Keratinocyte (primary cell): ENCODE results near the gene RERG. TPM values are rescaled to one million over a fixed set of nuclear protein-coding genes. Genes with fewer than 3 reads are reported as not detected.

ENCODE experiments used
- DNase-seq: peaks from one replicate; pipeline ENCODE4 v3.0.0-alpha.2; 2011; ENCODE audit warnings: low read depth, missing footprints, low spot score
- FAIRE-seq: peaks from 2 replicates; lab custom pipeline; 2011; peaks lifted over from hg19 to GRCh38; lab: Jason Lieb, UNC
- H2AFZ ChIP-seq: 2 replicates; pipeline ENCODE4 v1.6.0; 2012; ENCODE audit warnings: low read length, control low read depth, inconsistent platforms; ENCODE audit not compliant: control insufficient read depth
- H3K27ac ChIP-seq: 2 replicates; pipeline ENCODE4 v1.5.1; 2011; ENCODE audit warnings: low read length; ENCODE audit not compliant: control insufficient read depth, insufficient read depth
- H3K27me3 ChIP-seq: 3 replicates; pipeline ENCODE4 v1.6.0; 2011; ENCODE audit warnings: low read length; ENCODE audit not compliant: control insufficient read depth, insufficient read depth; ENCODE audit errors: extremely low read depth
- H3K36me3 ChIP-seq, 2 experiments: 2 replicates in 1 of 2; 3 replicates in 1 of 2; pipeline ENCODE4 v1.5.1; 2011; ENCODE audit warnings: low read length in 2 of 2, mild to moderate bottlenecking in 1 of 2; ENCODE audit not compliant: control insufficient read depth in 2 of 2, insufficient read depth in 2 of 2; ENCODE audit errors: extremely low read depth in 1 of 2
- H3K4me1 ChIP-seq: 3 replicates; pipeline ENCODE4 v1.5.1; 2011; ENCODE audit warnings: low read length; ENCODE audit not compliant: control insufficient read depth, insufficient read depth; ENCODE audit errors: extremely low read depth
- H3K4me2 ChIP-seq: 3 replicates; pipeline ENCODE4 v1.6.0; 2011; ENCODE audit warnings: low read depth, low read length; ENCODE audit not compliant: control insufficient read depth, insufficient read depth; ENCODE audit errors: extremely low read depth
- H3K4me3 ChIP-seq, 3 experiments: fragments of 200-600 bp in 1 of 3; sonication (generic) in 1 of 3; 2 replicates in 2 of 3; 3 replicates in 1 of 3; pipeline ENCODE4 v1.5.1; 2011 to 2016; ENCODE audit warnings: low read length in 3 of 3, mild to moderate bottlenecking in 3 of 3, control low read depth in 2 of 3, inconsistent platforms in 1 of 3, low read depth in 1 of 3, mixed read lengths in 1 of 3, mixed run types in 1 of 3, moderate library complexity in 1 of 3; ENCODE audit not compliant: control insufficient read depth in 2 of 3, insufficient read depth in 2 of 3; ENCODE audit errors: extremely low read depth in 1 of 3
- H3K79me2 ChIP-seq: 2 replicates; pipeline ENCODE4 v1.6.0; 2012; ENCODE audit warnings: low read length; ENCODE audit not compliant: control insufficient read depth, insufficient read depth
- H3K9ac ChIP-seq: 3 replicates; pipeline ENCODE4 v1.6.0; 2011; ENCODE audit warnings: low read length; ENCODE audit not compliant: control insufficient read depth, insufficient read depth; ENCODE audit errors: extremely low read depth
- H3K9me1 ChIP-seq: 3 replicates; pipeline ENCODE4 v1.6.0; 2011; ENCODE audit warnings: low read length; ENCODE audit not compliant: control insufficient read depth, insufficient read depth; ENCODE audit errors: extremely low read depth
- H3K9me3 ChIP-seq: 2 replicates; pipeline ENCODE4 v1.5.1; 2012; ENCODE audit warnings: low read depth, low read length; ENCODE audit not compliant: control insufficient read depth
- H4K20me1 ChIP-seq: 3 replicates; pipeline ENCODE4 v1.6.0; 2011; ENCODE audit warnings: low read length; ENCODE audit not compliant: control insufficient read depth, insufficient read depth; ENCODE audit errors: extremely low read depth
- CTCF ChIP-seq, 3 experiments: IDR thresholded peaks in 1 of 3; conservative IDR thresholded peaks in 1 of 3; optimal IDR thresholded peaks in 1 of 3; 2 replicates in 2 of 3; 3 replicates in 1 of 3; pipeline versions ENCODE3 to v1.5.1; 2011; ENCODE audit warnings: low read length in 3 of 3, mild to moderate bottlenecking in 3 of 3, moderate library complexity in 2 of 3, control low read depth in 1 of 3, inconsistent platforms in 1 of 3; ENCODE audit not compliant: insufficient read depth in 2 of 3; ENCODE audit errors: extremely low read depth in 1 of 3
- EZH2 ChIP-seq: IDR thresholded peaks from one replicate; pipeline ENCODE4 v1.6.1; 2012; ENCODE audit warnings: inconsistent platforms, mild to moderate bottlenecking, low read length, moderate library complexity
- dilution Hi-C: fragments of 300-500 bp; cut with MboI; formaldehyde crosslinking; loops from one replicate; pipeline ENCODE4 v1.7.0; 2020; ENCODE audit warnings: low sequenced_read_pairs; ENCODE audit not compliant: extremely low pct_ligation_motif_present
- polyA plus RNA-seq, 5 experiments: library from polyadenylated mRNA; depleted of rRNA in 3 of 5; stranded (reverse) in 3 of 5; stranded (forward) in 1 of 5; unstranded in 1 of 5; fragments of >200 nt; gene quantifications; 1 replicate in 1 of 5; 2 replicates in 3 of 5; 3 replicates in 1 of 5; pipeline versions ENCODE4 v1.2.1 to v1.2.3, GENCODE V29; 2011 to 2012; ENCODE audit warnings: missing spikeins in 2 of 5, low read depth in 1 of 5, low replicate concordance in 1 of 5

RERG gene
- polyA plus RNA-seq, 1 donor (not counting 4 experiments of a cell fraction or from before 2014, with no cell fraction given), result not detected

GRCh38 chr12:15143467-15143866 lies 77.8 kb downstream of the RERG start:
- TF ChIP-seq EZH2 (no peak), CTCF (optimal IDR thresholded peaks at IDR 0.05 in 1 of 3, IDR thresholded peaks at IDR 0.05 in 1 of 3, conservative IDR thresholded peaks at IDR 0.05 in 1 of 3; ENCODE audit: extremely low read depth in 1 of 3, insufficient read depth in 2 of 3, low read length in 3 of 3) (no peak)
- Histone ChIP-seq H3K9ac (no peak overlapping the region), H3K4me3 (no peak overlapping the region), H2AFZ (no peak overlapping the region), H3K9me1 (no peaks in the 10 kb centered on the region), H3K4me1 (no peaks in the 10 kb centered on the region), H3K9me3 (no peaks in the 10 kb centered on the region), H3K4me2 (no peak overlapping the region), H3K79me2 (no peaks in the 10 kb centered on the region), H3K27ac (no peak overlapping the region), H3K27me3 (no peaks in the 10 kb centered on the region), H3K36me3 (no peaks in the 10 kb centered on the region), H4K20me1 (no peaks in the 10 kb centered on the region)
- dilution Hi-C loops, result no loop called here
- FAIRE-seq (no peak), DNase-seq (no peak)

DNA sequence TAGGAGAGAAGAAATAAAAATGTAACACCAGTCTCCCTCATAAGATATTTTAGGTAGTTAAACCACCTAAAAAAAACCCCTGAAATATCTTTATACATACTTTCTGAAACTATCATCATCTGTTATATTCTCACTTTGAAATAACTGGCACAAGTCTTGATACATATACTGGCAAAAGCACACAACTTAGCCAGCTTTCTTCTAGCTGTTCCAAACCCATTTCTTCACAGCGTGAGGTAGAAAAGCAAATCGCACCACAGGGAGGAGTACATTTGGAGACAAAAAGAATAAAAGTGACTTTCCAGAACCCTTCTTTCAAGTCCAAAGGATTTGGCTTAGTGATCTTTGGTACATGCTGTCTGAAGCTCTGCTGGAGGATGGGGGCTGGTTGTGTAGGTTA lies 78.5 kb downstream of the RERG start:
- no peaks in the 10 kb centered on the region for H3K36me3 ChIP-seq
- no peaks in the 10 kb centered on the region for H3K79me2 ChIP-seq
- no peaks in the 10 kb centered on the region for H4K20me1 ChIP-seq
- no peaks in the 10 kb centered on the region for H3K9me3 ChIP-seq
- no peak overlapping the region for H3K4me2 ChIP-seq
- H3K4me1 ChIP-seq, result no peaks in the 10 kb centered on the region
- no peaks in the 10 kb centered on the region for H3K27me3 ChIP-seq
- no peak overlapping the region for H2AFZ ChIP-seq
- TF ChIP-seq CTCF (optimal IDR thresholded peaks at IDR 0.05 in 1 of 3, IDR thresholded peaks at IDR 0.05 in 1 of 3, conservative IDR thresholded peaks at IDR 0.05 in 1 of 3; ENCODE audit: extremely low read depth in 1 of 3, insufficient read depth in 2 of 3, low read length in 3 of 3) (no peak), EZH2 (no peak)
- H3K27ac ChIP-seq, result no peak overlapping the region
- no peak overlapping the region for H3K4me3 ChIP-seq
- no peak for DNase-seq
- no peak for FAIRE-seq
- H3K9ac ChIP-seq, result no peak overlapping the region
- dilution Hi-C loops, result no loop called here
- H3K9me1 ChIP-seq, result no peaks in the 10 kb centered on the region
